GM12865 (cell line): ENCODE measurements around the gene AQP12B.
A peak's percentile ranks its signal among the peaks of the same experiment; 100 is the strongest.

ENCODE experiments used
- DNase-seq: peaks from one replicate; pipeline ENCODE4 v3.0.0; 2010; ENCODE audit warnings: low read depth
- H3K4me3 ChIP-seq: 2 replicates; pipeline ENCODE4 v1.5.1; 2011; ENCODE audit warnings: mild to moderate bottlenecking, low read depth, low read length, control low read depth
- CTCF ChIP-seq: IDR thresholded peaks from 2 replicates; pipeline ENCODE4 v1.5.1; 2011; ENCODE audit warnings: low read length, control low read depth, low read depth, inconsistent platforms; ENCODE audit not compliant: insufficient read depth; ENCODE audit errors: missing control alignments

AQP12B gene

GRCh38 chr2:240640939-240641338 lies 41.7 kb downstream of the AQP12B start:
- peak; percentile 10 for TF ChIP-seq CTCF
- DNase-seq: no peak

GRCh38 chr2:240639566-240639965 lies 43.1 kb downstream of the AQP12B start:
- TF ChIP-seq CTCF: no peak
- DNase-seq: no peak
- H3K4me3 ChIP-seq: no peak overlapping the region

More at GRCh38 chr2:240640939-240641338, 41.7 kb downstream of the AQP12B start:
- no peak overlapping the region for H3K4me3 ChIP-seq

GRCh38 chr2:240638512-240639160 lies 44.0 kb downstream of the AQP12B start:
- TF ChIP-seq CTCF: no peak
- no peak overlapping the region for H3K4me3 ChIP-seq
- no peak for DNase-seq

- no peak for DNase-seq
- TF ChIP-seq CTCF: no peak
- H3K4me3 ChIP-seq: no peak overlapping the region
Observed at GRCh38 chr2:240637901-240638345, 44.8 kb downstream of the AQP12B start.

GRCh38 chr2:240637116-240637900 lies 45.4 kb downstream of the AQP12B start:
- H3K4me3 ChIP-seq: no peak overlapping the region
- DNase-seq: no peak
- TF ChIP-seq CTCF: no peak

- no peak overlapping the region for H3K4me3 ChIP-seq
- no peak for TF ChIP-seq CTCF
- no peak for DNase-seq
Observed at GRCh38 chr2:240636563-240637115, 46.0 kb downstream of the AQP12B start.
